Measurements from ENCODE around the gene CHST9.

Gene CHST9

DNA sequence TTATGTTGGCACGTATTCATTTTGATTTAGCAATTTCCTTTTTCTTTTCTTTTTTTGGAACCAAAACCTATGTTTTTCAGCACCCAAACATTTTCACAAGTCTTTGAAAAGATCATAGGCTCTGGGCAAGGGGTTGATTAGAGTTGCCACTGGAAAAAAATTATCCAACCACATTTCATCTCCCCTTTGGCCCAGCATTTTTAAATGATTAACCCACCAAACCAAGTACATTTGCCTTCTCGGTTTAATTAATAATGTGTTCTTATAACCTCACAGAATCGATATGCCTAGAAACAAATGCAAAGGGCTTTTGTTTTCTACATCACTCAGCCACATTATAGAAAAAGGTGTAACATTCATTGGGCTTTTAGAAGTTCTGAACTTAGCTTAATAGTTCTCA, 66.1 kb downstream of the CHST9 start:
- DNase-seq (ENCODE audit: low read depth), result no peak
- TF ChIP-seq, protein P1, sequence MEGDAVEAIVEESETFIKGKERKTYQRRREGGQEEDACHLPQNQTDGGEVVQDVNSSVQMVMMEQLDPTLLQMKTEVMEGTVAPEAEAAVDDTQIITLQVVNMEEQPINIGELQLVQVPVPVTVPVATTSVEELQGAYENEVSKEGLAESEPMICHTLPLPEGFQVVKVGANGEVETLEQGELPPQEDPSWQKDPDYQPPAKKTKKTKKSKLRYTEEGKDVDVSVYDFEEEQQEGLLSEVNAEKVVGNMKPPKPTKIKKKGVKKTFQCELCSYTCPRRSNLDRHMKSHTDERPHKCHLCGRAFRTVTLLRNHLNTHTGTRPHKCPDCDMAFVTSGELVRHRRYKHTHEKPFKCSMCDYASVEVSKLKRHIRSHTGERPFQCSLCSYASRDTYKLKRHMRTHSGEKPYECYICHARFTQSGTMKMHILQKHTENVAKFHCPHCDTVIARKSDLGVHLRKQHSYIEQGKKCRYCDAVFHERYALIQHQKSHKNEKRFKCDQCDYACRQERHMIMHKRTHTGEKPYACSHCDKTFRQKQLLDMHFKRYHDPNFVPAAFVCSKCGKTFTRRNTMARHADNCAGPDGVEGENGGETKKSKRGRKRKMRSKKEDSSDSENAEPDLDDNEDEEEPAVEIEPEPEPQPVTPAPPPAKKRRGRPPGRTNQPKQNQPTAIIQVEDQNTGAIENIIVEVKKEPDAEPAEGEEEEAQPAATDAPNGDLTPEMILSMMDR (conservative IDR thresholded peaks at IDR 0.05; ENCODE audit: low read length), result no peak
- no peak overlapping the region for H3K4me3 ChIP-seq (ENCODE audit: low read length)

DNA sequence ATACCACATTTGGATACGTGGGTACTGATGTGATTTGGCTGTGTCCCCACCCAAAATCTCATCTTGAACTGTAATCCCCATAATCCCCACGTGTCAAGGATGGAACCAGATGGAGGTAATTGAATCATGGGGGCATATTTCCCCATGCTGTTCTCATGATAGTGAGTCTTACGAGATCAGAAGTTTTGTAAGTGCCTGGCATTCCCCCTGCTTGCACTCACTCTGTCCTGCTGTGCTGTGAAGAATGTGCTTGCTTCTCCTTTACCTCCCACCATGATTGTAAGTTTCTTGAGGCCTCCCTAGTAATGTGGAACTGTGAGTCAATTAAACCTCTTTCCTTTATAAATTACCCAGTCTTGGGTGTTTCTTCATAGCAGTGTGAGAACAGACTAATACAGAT, 70.3 kb downstream of the CHST9 start:
- TF ChIP-seq, protein P1 (conservative IDR thresholded peaks at IDR 0.05; ENCODE audit: low read length), result no peak
- DNase-seq (ENCODE audit: low read depth), result no peak
- H3K4me3 ChIP-seq (ENCODE audit: low read length), result no peak overlapping the region

DNA sequence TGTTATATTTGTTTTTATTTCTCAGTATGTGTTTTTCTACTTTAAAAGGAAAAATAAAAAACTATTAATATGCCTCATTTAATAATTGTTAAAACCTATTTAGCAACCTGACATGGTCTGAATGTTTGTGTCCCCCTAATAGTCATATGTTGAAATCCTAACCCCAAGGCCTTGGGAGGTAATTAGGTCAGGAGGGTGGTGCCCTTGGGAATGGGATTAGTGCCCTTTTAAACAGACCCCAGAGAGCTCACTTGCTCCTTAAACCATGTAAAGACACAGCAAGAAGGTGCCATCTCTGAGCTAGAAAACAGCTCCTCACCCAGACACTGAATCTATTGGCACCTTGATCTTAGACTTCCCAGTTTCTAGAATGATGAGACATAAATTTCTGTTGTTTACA, 71.8 kb downstream of the CHST9 start:
- DNase-seq (ENCODE audit: low read depth), result no peak
- TF ChIP-seq, protein P1 (conservative IDR thresholded peaks at IDR 0.05; ENCODE audit: low read length), result no peak
- H3K4me3 ChIP-seq (ENCODE audit: low read length), result no peak overlapping the region

DNA sequence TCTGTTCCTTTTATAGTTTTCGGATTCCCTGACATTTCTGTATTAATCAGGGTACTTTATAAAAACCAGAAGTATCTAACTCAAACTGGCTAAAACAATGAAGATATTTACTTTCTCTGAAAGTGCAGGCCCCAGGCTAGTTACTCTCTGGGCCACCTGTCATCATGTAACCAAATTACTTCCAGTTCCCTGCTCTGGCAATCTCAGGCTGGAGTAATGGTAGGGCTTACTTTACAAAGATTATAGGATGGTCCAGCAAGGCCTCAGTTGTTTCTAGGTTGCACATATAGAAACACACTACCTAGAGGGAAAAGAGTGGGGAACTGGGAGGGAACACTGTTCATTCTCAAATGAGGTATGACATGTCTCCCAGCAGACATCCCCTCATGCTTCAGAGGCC, 74.8 kb downstream of the CHST9 start:
- no peak overlapping the region for H3K4me3 ChIP-seq (ENCODE audit: low read length)
- DNase-seq (ENCODE audit: low read depth), result no peak
- TF ChIP-seq, protein P1 (conservative IDR thresholded peaks at IDR 0.05; ENCODE audit: low read length), result no peak

DNA sequence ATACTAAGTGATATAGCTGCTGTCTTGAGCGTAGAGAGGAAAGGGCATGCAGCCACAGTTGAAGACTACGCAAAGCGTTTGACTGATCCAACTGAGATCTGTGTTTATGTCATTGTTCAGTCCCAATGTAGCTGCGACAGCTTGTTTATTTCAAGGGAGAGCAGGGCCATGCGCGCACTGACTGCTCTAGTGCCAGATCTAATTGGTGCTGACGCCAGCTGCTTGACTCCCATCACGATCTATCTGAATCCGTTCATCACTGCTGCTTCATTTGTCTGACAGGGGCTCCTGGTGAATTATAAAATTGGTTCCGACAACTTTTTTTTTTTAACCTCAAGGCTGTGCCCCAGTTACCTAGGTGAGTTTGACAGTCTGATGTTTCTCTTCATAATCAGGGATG, 75.7 kb downstream of the CHST9 start:
- TF ChIP-seq, protein P1 (conservative IDR thresholded peaks at IDR 0.05; ENCODE audit: low read length), result no peak
- DNase-seq (ENCODE audit: low read depth), result no peak
- no peak overlapping the region for H3K4me3 ChIP-seq (ENCODE audit: low read length)

DNA sequence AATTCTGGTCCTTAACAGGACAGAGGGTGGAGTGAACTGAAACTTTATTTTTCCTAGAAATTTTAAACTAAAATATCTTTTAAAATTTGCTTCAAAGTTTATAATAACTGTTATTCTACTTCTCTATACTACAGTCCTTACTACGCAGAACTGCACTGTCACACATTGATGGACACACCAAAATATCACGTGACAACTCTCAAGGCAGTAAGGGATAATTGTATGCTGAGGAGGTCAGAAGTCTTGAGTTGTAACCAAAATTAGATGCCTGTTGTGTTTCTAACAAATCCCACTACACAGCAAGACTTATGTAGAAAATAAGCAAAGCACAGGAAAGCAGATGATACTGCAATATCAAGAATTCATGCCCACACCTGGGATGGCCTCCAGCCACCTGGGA, 76.3 kb downstream of the CHST9 start:
- TF ChIP-seq, protein P1 (conservative IDR thresholded peaks at IDR 0.05; ENCODE audit: low read length), result no peak
- DNase-seq (ENCODE audit: low read depth), result no peak
- H3K4me3 ChIP-seq (ENCODE audit: low read length), result no peak overlapping the region

DNA sequence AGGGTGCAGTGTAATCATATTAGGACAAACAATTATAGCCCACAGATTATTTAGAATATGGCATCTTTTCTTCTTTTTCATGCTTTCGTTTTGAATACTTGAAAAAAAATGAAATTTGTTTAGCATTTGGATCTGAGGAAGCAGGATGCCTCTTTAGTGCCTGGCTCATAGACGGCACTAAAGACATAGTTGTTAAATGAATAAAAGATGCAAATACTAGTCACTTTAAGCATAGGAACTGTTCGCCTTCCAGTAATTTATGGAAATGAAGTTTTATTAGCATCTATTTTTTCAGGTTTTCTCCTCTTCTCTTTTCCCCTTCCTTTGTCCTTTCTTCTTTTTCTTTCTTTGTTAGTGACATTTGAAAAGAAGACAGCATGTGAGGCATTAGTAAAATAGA, 80.4 kb downstream of the CHST9 start:
- TF ChIP-seq, protein P1 (conservative IDR thresholded peaks at IDR 0.05; ENCODE audit: low read length), result no peak
- DNase-seq (ENCODE audit: low read depth), result no peak
- no peak overlapping the region for H3K4me3 ChIP-seq (ENCODE audit: low read length)
